K562 (cell line): Measurements from ENCODE around the gene HEXD. TPM values are rescaled to one million over a fixed set of nuclear protein-coding genes. Genes with fewer than 3 reads are reported as not detected.
A peak's percentile ranks its signal among the peaks of the same experiment; 100 is the strongest.

Experiments used
- ATAC-seq: fragments of 200-7000 bp; cut with Tn5 transposase; 3 replicates; pipeline ENCODE4 v1.9.1; 2020; ENCODE audit warnings: moderate library complexity
- BruUV-seq: library from RNA; stranded (reverse); fragments of 400-500 nt; replicated peaks from 2 replicates; lab custom pipeline; 2021; lab: Mats Ljungman, UMichigan
- CTCF ChIA-PET: fragments of 300-600 bp; formaldehyde crosslinking; extraction: SDS; loops from one replicate; lab custom pipeline; 2021; ENCODE audit warnings: low intra/inter-chr PET ratio; lab: Yijun Ruan, JAX
- POLR2A ChIA-PET: fragments of 300-600, 350-650 bp; sonication (Branson Sonifier 250); formaldehyde crosslinking; extraction: SDS; loops from one replicate; lab custom pipeline; 2021; ENCODE audit warnings: antibody characterized with exemption, inconsistent platforms; lab: Yijun Ruan, JAX
- DNase-seq, 4 experiments: peaks; one replicate each; pipeline versions ENCODE4 v3.0.0 to v3.0.0-alpha.2; 2011 to 2018; ENCODE audit warnings: low spot score in 3 of 4, mixed read lengths in 3 of 4; ENCODE audit errors: extremely low read depth in 1 of 4
- FAIRE-seq: peaks from 2 replicates; lab custom pipeline; 2011; peaks lifted over from hg19 to GRCh38; lab: Jason Lieb, UNC
- H2AFZ ChIP-seq: 2 replicates; pipeline ENCODE4 v1.6.0; 2011; ENCODE audit warnings: low read depth, low read length, control low read depth, inconsistent platforms
- H3K27ac ChIP-seq: fragments of 200-600 bp; 3 replicates; pipeline ENCODE4 v1.8.0; 2011; ENCODE audit warnings: low read depth, mild to moderate bottlenecking, control low read depth, inconsistent platforms, low read length, moderate library complexity, mixed read lengths; ENCODE audit errors: extremely low read depth
- H3K27me3 ChIP-seq, 2 experiments: fragments of 300-600 bp in 1 of 2; 2 replicates in 1 of 2; 3 replicates in 1 of 2; pipeline versions ENCODE4 v1.6.0 to v1.8.0; 2011; ENCODE audit warnings: inconsistent platforms in 2 of 2, low read length in 2 of 2, mild to moderate bottlenecking in 1 of 2, mixed read lengths in 1 of 2, moderate library complexity in 1 of 2; ENCODE audit not compliant: control insufficient read depth in 2 of 2, insufficient read depth in 2 of 2
- H3K36me3 ChIP-seq: fragments of 300-600 bp; 3 replicates; pipeline ENCODE4 v1.8.0; 2011; ENCODE audit warnings: mild to moderate bottlenecking, low read length, inconsistent platforms; ENCODE audit not compliant: control insufficient read depth, insufficient read depth
- H3K4me1 ChIP-seq, 2 experiments: fragments of 200-600 bp in 1 of 2; replicated peaks in 1 of 2; 2 replicates in 1 of 2; 3 replicates in 1 of 2; pipeline versions ENCODE4 v1.5.1 to v1.8.0; 2011; ENCODE audit warnings: inconsistent platforms in 2 of 2, low read length in 2 of 2, mild to moderate bottlenecking in 1 of 2, mixed read lengths in 1 of 2, moderate library complexity in 1 of 2; ENCODE audit not compliant: control insufficient read depth in 2 of 2, insufficient read depth in 2 of 2
- H3K4me2 ChIP-seq: 2 replicates; pipeline ENCODE4 v1.6.1; 2011; ENCODE audit warnings: low read length, control low read depth, inconsistent platforms, mixed read lengths; ENCODE audit not compliant: insufficient read depth
- H3K4me3 ChIP-seq: fragments of 200-600 bp; sonication (generic), shearing (Covaris generic); 2 replicates; pipeline ENCODE4 v1.5.1; 2016; ENCODE audit warnings: control low read depth, inconsistent platforms
- H3K79me2 ChIP-seq: fragments of 200-600 bp; 3 replicates; pipeline ENCODE4 v1.8.0; 2011; ENCODE audit warnings: low read length, inconsistent platforms; ENCODE audit not compliant: control insufficient read depth, insufficient read depth
- H3K9ac ChIP-seq, 2 experiments: 2 replicates each; pipeline versions ENCODE4 v1.6.0 to v1.6.1; 2011; ENCODE audit warnings: low read depth in 2 of 2, low read length in 2 of 2, control low read depth in 1 of 2, inconsistent platforms in 1 of 2, mild to moderate bottlenecking in 1 of 2, mixed read lengths in 1 of 2; ENCODE audit not compliant: insufficient read depth in 1 of 2
- H3K9me1 ChIP-seq: one replicate; pipeline ENCODE4 v1.6.0; 2011; ENCODE audit warnings: inconsistent platforms, mild to moderate bottlenecking, low read length, moderate library complexity; ENCODE audit not compliant: control insufficient read depth, insufficient read depth
- H3K9me3 ChIP-seq: replicated peaks from 2 replicates; pipeline ENCODE4 v1.5.1; 2011; ENCODE audit warnings: low read depth, low read length, inconsistent platforms; ENCODE audit not compliant: control insufficient read depth, insufficient read depth
- H4K20me1 ChIP-seq: replicated peaks from 2 replicates; pipeline ENCODE4 v1.6.1; 2011; ENCODE audit warnings: low read length, inconsistent platforms, mixed read lengths; ENCODE audit not compliant: control insufficient read depth, insufficient read depth
- E4F1 ChIP-seq: fragments of 250-450 bp; sonication (Bioruptor Pico); IDR thresholded peaks from 2 replicates; pipeline ENCODE4 v1.5.0; 2021; ENCODE audit warnings: mild to moderate bottlenecking, borderline replicate concordance
- ELF4 ChIP-seq: fragments of 450-650 bp; formaldehyde crosslinking; IDR thresholded peaks from 2 replicates; pipeline ENCODE4 v1.4.0; 2022; ENCODE audit warnings: missing genetic modification characterization
- LARP7 ChIP-seq: fragments of 450-650 bp; IDR thresholded peaks from 2 replicates; pipeline ENCODE4 v1.6.1; 2016
- MTA3 ChIP-seq: fragments of 450-650 bp; formaldehyde crosslinking; IDR thresholded peaks from 2 replicates; pipeline ENCODE4 v1.6.1; 2017; ENCODE audit warnings: mild to moderate bottlenecking, borderline replicate concordance
- NR3C1 ChIP-seq: sonication (generic); formaldehyde crosslinking; IDR thresholded peaks from 2 replicates; pipeline ENCODE4 v1.8.1; 2022; ENCODE audit warnings: missing genetic modification reagents
- POLR2AphosphoS2 ChIP-seq: IDR thresholded peaks from 2 replicates; pipeline ENCODE4 v1.6.1; 2012; ENCODE audit warnings: low read length, improper control_type of control experiment
- TCF7L2 ChIP-seq: fragments of 150-350 bp; IDR thresholded peaks from 2 replicates; pipeline ENCODE4 v1.6.1; 2016; ENCODE audit warnings: low read depth, mild to moderate bottlenecking, low read length, moderate library complexity
- TEAD4 ChIP-seq, 2 experiments: sonication (generic) in 1 of 2; formaldehyde crosslinking in 1 of 2; IDR thresholded peaks; 2 replicates each; pipeline versions ENCODE4 v1.6.1 to v1.8.0; 2012 to 2022; ENCODE audit warnings: borderline replicate concordance in 1 of 2, inconsistent platforms in 1 of 2, low read length in 1 of 2, mild to moderate bottlenecking in 1 of 2, missing genetic modification reagents in 1 of 2
- ZNF24 ChIP-seq: fragments of 450-650 bp; IDR thresholded peaks from 2 replicates; pipeline ENCODE4 v1.6.1; 2016
- ZNF324 ChIP-seq: fragments of 250-450 bp; sonication (Bioruptor Pico); IDR thresholded peaks from 2 replicates; pipeline ENCODE4 v1.4.0; 2020; ENCODE audit warnings: mild to moderate bottlenecking
- ZNF431 ChIP-seq: sonication (generic); formaldehyde crosslinking; IDR thresholded peaks from 2 replicates; pipeline ENCODE4 v1.8.0; 2022; ENCODE audit warnings: mild to moderate bottlenecking, missing genetic modification reagents
- ZNF76 ChIP-seq: fragments of 250-450 bp; sonication (Bioruptor Pico); IDR thresholded peaks from 2 replicates; pipeline ENCODE4 v1.4.0; 2020; ENCODE audit warnings: mild to moderate bottlenecking, moderate library complexity, borderline replicate concordance
- ZNF778 ChIP-seq: fragments of 450-650 bp; formaldehyde crosslinking; IDR thresholded peaks from 2 replicates; pipeline ENCODE4 v1.4.0; 2020; ENCODE audit warnings: mild to moderate bottlenecking, moderate library complexity
- WGBS: fragments of 100-300 bp; shearing (Covaris generic); methylation state at CpG from one replicate; pipeline ENCODE4 v1.1.6; 2016; ENCODE audit warnings: low coverage, mixed read lengths; ENCODE audit not compliant: insufficient coverage; ENCODE audit errors: missing lambda C conversion rate; 5-methylcytosine and 5-hydroxymethylcytosine counted together
- in situ Hi-C: fragments of 300-500 bp; cut with MboI; formaldehyde crosslinking; loops from 4 replicates; pipeline ENCODE4 v1.15.0; 2018; ENCODE audit warnings: inconsistent platforms, mixed read lengths
- intact Hi-C: fragments of 100-400 bp; cut with micrococcal nuclease; formaldehyde crosslinking; loops from 2 replicates; pipeline ENCODE4 v1.14.2; 2022
- polyA plus RNA-seq, 8 experiments: library from polyadenylated mRNA; depleted of rRNA in 4 of 8; stranded (reverse) in 5 of 8; unstranded in 3 of 8; fragments of >200 nt; fragmentation: Nextera tagmentation in 2 of 8; fragmentation: Illumina TruSeq in 1 of 8; extraction: Ambion mirVana in 2 of 8; extraction: Trizol in 1 of 8; gene quantifications; 2 replicates each; pipeline versions ENCODE4 v1.2.1 to v1.2.3, GENCODE V29; 2011 to 2014; ENCODE audit warnings: inconsistent platforms in 1 of 8, missing spikeins in 1 of 8
- total RNA-seq, 7 experiments: library from RNA; depleted of rRNA in 6 of 7; stranded (reverse); fragments of >200 nt in 6 of 7; fragmentation: Illumina TruSeq in 2 of 7; extraction: Trizol in 2 of 7; gene quantifications; 2 replicates each; pipeline versions ENCODE4 v1.2.1 to v1.2.3, GENCODE V29; 2011 to 2021; ENCODE audit warnings: low replicate concordance in 1 of 7
- TF ChIP-seq, protein P1 (sequence below): fragments of 250-450 bp; sonication (Bioruptor Pico); IDR thresholded peaks from 2 replicates; pipeline ENCODE4 v1.6.1; 2021; ENCODE audit warnings: mild to moderate bottlenecking
- TF ChIP-seq, protein P2 (sequence below): sonication (generic); formaldehyde crosslinking; IDR thresholded peaks from 2 replicates; pipeline ENCODE4 v1.8.1; 2023; ENCODE audit warnings: mild to moderate bottlenecking, missing genetic modification reagents
- TF ChIP-seq, protein P3 (sequence below): fragments of 450-650 bp; IDR thresholded peaks from 2 replicates; pipeline ENCODE4 v1.6.1; 2017; ENCODE audit warnings: antibody characterized with exemption, mild to moderate bottlenecking

HEXD gene
- total and polyA plus RNA-seq, 9 of the 15 experiments (the other 6 are each of a cell fraction or from before 2014, with no cell fraction given): 1.0 to 25.3 (median 10.0) TPM

DNA sequence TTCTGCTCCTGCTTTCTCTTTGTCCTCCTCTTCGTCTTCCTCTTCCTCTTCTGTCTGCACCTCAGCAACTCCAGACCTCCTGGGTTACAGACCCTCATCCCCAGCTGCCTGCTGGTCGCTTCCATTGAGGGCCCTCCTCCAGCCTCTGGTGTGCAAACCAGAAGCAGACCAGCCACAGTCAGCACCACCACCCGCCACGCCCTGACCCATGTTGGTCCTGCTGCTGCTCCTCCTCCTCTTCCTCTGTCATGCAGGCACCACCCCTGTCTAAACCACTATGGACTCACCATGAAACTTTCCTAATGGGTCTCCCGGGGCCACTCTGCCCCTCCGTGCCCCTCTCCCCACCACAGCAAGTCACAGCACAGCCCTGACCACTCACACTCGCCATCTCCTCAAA, 11.7 kb downstream of the HEXD start:
- Histone ChIP-seq H3K36me3 (no peaks in the 10 kb centered on the region), H3K27me3 (no peaks in the 10 kb centered on the region), H3K4me2 (no peak overlapping the region), H3K4me3 (no peak overlapping the region), H3K9ac (peak overlapping the region in 1 of 2 experiments; percentile 79; a peak in 2 of 4 replicates), H4K20me1 (no peaks in the 10 kb centered on the region), H3K27ac (no peak overlapping the region), H3K79me2 (no peaks in the 10 kb centered on the region), H2AFZ (no peak overlapping the region), H3K9me1 (no peaks in the 10 kb centered on the region), H3K9me3 (no peaks in the 10 kb centered on the region), H3K4me1 (peaks cover 0 to 24% of the 10 kb centered on the region in 2 experiments; a peak in 2 of 5 replicates)
- FAIRE-seq (no peak), ATAC-seq (peak; percentile 42; the same call in 2 of the 3 replicates), DNase-seq (no peak)
- TF ChIP-seq NR3C1 (CRISPR knock-in tag) (no peak), ZNF24 (no peak), ZNF431 (CRISPR knock-in tag) (no peak), ZNF76 (no peak), POLR2AphosphoS2 (no peak), MTA3 (no peak), ZNF324 (no peak), E4F1 (CRISPR knock-in tag) (no peak), TCF7L2 (no peak), ZNF778 (CRISPR knock-in tag) (no peak), LARP7 (no peak), ELF4 (CRISPR knock-in tag) (no peak), TEAD4 (IDR thresholded peaks at IDR 0.05; ENCODE audit: low read length) (no peak), TEAD4 (CRISPR knock-in tag; IDR thresholded peaks at IDR 0.05; ENCODE audit: borderline replicate concordance) (no peak)
- TF ChIP-seq, protein P1, sequence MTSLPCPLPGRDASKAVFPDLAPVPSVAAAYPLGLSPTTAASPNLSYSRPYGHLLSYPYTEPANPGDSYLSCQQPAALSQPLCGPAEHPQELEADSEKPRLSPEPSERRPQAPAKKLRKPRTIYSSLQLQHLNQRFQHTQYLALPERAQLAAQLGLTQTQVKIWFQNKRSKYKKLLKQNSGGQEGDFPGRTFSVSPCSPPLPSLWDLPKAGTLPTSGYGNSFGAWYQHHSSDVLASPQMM (CRISPR knock-in tag): no peak
- TF ChIP-seq, protein P2, sequence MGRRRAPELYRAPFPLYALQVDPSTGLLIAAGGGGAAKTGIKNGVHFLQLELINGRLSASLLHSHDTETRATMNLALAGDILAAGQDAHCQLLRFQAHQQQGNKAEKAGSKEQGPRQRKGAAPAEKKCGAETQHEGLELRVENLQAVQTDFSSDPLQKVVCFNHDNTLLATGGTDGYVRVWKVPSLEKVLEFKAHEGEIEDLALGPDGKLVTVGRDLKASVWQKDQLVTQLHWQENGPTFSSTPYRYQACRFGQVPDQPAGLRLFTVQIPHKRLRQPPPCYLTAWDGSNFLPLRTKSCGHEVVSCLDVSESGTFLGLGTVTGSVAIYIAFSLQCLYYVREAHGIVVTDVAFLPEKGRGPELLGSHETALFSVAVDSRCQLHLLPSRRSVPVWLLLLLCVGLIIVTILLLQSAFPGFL (CRISPR knock-in tag): no peak
- TF ChIP-seq, protein P3, sequence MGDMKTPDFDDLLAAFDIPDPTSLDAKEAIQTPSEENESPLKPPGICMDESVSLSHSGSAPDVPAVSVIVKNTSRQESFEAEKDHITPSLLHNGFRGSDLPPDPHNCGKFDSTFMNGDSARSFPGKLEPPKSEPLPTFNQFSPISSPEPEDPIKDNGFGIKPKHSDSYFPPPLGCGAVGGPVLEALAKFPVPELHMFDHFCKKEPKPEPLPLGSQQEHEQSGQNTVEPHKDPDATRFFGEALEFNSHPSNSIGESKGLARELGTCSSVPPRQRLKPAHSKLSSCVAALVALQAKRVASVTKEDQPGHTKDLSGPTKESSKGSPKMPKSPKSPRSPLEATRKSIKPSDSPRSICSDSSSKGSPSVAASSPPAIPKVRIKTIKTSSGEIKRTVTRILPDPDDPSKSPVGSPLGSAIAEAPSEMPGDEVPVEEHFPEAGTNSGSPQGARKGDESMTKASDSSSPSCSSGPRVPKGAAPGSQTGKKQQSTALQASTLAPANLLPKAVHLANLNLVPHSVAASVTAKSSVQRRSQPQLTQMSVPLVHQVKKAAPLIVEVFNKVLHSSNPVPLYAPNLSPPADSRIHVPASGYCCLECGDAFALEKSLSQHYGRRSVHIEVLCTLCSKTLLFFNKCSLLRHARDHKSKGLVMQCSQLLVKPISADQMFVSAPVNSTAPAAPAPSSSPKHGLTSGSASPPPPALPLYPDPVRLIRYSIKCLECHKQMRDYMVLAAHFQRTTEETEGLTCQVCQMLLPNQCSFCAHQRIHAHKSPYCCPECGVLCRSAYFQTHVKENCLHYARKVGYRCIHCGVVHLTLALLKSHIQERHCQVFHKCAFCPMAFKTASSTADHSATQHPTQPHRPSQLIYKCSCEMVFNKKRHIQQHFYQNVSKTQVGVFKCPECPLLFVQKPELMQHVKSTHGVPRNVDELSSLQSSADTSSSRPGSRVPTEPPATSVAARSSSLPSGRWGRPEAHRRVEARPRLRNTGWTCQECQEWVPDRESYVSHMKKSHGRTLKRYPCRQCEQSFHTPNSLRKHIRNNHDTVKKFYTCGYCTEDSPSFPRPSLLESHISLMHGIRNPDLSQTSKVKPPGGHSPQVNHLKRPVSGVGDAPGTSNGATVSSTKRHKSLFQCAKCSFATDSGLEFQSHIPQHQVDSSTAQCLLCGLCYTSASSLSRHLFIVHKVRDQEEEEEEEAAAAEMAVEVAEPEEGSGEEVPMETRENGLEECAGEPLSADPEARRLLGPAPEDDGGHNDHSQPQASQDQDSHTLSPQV: no peak
- 38% methylated on average over 5 of the region's 7 CpGs for WGBS
- BruUV-seq: no TSS peak
- CTCF ChIA-PET: interaction anchor here (0.5 kb wide), 1 partner anchor 83 kb away, joined by 3 read pairs; no protein-coding TSS in a partner anchor
- POLR2A ChIA-PET: interaction anchor here (0.6 kb wide), 1 partner anchor 1123 kb away, joined by 3 read pairs; no protein-coding TSS in a partner anchor
- in situ Hi-C loops (no loop called here), intact Hi-C loops (no loop called here)
